IMR-90 (cell line): ENCODE results near the gene HSD17B11. TPM values are rescaled to one million over a fixed set of nuclear protein-coding genes. Genes with fewer than 3 reads are reported as not detected.

Source experiments
- ATAC-seq: fragments of 200-7000 bp; cut with Tn5 transposase; 2 replicates; pipeline ENCODE4 v1.9.1; 2020; ENCODE audit warnings: low read depth, mild to moderate bottlenecking, moderate library complexity
- BruUV-seq: library from RNA; stranded (reverse); fragments of 400-500 nt; replicated peaks from 2 replicates; lab custom pipeline; 2021; lab: Mats Ljungman, UMichigan
- CTCF ChIA-PET: fragments of 300-600 bp; formaldehyde crosslinking; extraction: SDS; loops from one replicate; lab custom pipeline; 2021; ENCODE audit warnings: antibody characterized with exemption; lab: Yijun Ruan, JAX
- POLR2A ChIA-PET: fragments of 300-600 bp; sonication (Branson Sonifier 250); formaldehyde crosslinking; loops from one replicate; lab custom pipeline; 2022; ENCODE audit warnings: antibody characterized with exemption; ENCODE audit not compliant: unreplicated experiment; lab: Charles Lee
- DNase-seq: peaks from one replicate; pipeline ENCODE4 v3.0.0; 2013
- H2AFZ ChIP-seq: replicated peaks from 2 replicates; pipeline ENCODE3; 2013; ENCODE audit warnings: low read length, mild to moderate bottlenecking; ENCODE audit not compliant: poor library complexity
- H2AK5ac ChIP-seq: 2 replicates; pipeline ENCODE4 v1.6.1; 2013; ENCODE audit warnings: low read depth, low read length, inconsistent platforms
- H2AK9ac ChIP-seq: replicated peaks from 2 replicates; pipeline ENCODE3; 2013; ENCODE audit warnings: mild to moderate bottlenecking, low read depth, low read length, moderate library complexity; ENCODE audit not compliant: poor library complexity
- H2BK120ac ChIP-seq: 2 replicates; pipeline ENCODE4 v1.6.1; 2013; ENCODE audit warnings: low read depth, low read length, inconsistent platforms
- H2BK15ac ChIP-seq: 3 replicates; pipeline ENCODE4 v1.6.1; 2013; ENCODE audit warnings: low read depth, low read length, inconsistent platforms
- H2BK20ac ChIP-seq: 2 replicates; pipeline ENCODE4 v1.6.1; 2013; ENCODE audit warnings: low read depth, mild to moderate bottlenecking, inconsistent platforms, low read length, moderate library complexity
- H2BK5ac ChIP-seq: 2 replicates; pipeline ENCODE4 v1.6.1; 2013; ENCODE audit warnings: mild to moderate bottlenecking, low read depth, low read length, inconsistent platforms; ENCODE audit not compliant: poor library complexity, severe bottlenecking
- H3K14ac ChIP-seq: replicated peaks from 2 replicates; pipeline ENCODE4 v1.6.1; 2013; ENCODE audit warnings: low read depth, low read length, inconsistent platforms
- H3K18ac ChIP-seq: 2 replicates; pipeline ENCODE4 v1.6.1; 2013; ENCODE audit warnings: low read depth, low read length, control low read depth
- H3K23ac ChIP-seq: 2 replicates; pipeline ENCODE4 v1.6.1; 2013; ENCODE audit warnings: low read depth, low read length, inconsistent platforms
- H3K27ac ChIP-seq: 2 replicates; pipeline ENCODE4 v1.5.1; 2013; ENCODE audit warnings: mild to moderate bottlenecking, control low read depth, low read length; ENCODE audit not compliant: insufficient read depth
- H3K27me3 ChIP-seq: 2 replicates; pipeline ENCODE4 v1.6.1; 2013; ENCODE audit warnings: low read length; ENCODE audit not compliant: control insufficient read depth, insufficient read depth
- H3K36me3 ChIP-seq: 2 replicates; pipeline ENCODE4 v1.6.1; 2013; ENCODE audit warnings: low read length, mixed read lengths; ENCODE audit not compliant: control insufficient read depth, insufficient read depth
- H3K4ac ChIP-seq: 2 replicates; pipeline ENCODE4 v1.6.1; 2013; ENCODE audit warnings: low read depth, low read length, inconsistent platforms
- H3K4me1 ChIP-seq: 2 replicates; pipeline ENCODE4 v1.6.1; 2013; ENCODE audit warnings: low read length, mixed read lengths; ENCODE audit not compliant: control insufficient read depth, insufficient read depth
- H3K4me2 ChIP-seq: 2 replicates; pipeline ENCODE4 v1.6.1; 2013; ENCODE audit warnings: low read depth, mild to moderate bottlenecking, control low read depth, low read length, moderate library complexity
- H3K4me3 ChIP-seq: 2 replicates; pipeline ENCODE4 v1.5.1; 2013; ENCODE audit warnings: low read depth, mild to moderate bottlenecking, control low read depth, low read length, moderate library complexity; ENCODE audit not compliant: insufficient read depth
- H3K56ac ChIP-seq: 2 replicates; pipeline ENCODE4 v1.6.1; 2013; ENCODE audit warnings: low read length, inconsistent platforms; ENCODE audit not compliant: insufficient read depth; ENCODE audit errors: extremely low read depth
- H3K79me1 ChIP-seq, 2 experiments: 2 replicates each; pipeline ENCODE4 v1.6.1; 2013; ENCODE audit warnings: low read length in 2 of 2, inconsistent platforms in 1 of 2, low read depth in 1 of 2
- H3K9ac ChIP-seq: 2 replicates; pipeline ENCODE4 v1.6.1; 2013; ENCODE audit warnings: low read depth, low read length, control low read depth
- H3K9me1 ChIP-seq: 2 replicates; pipeline ENCODE4 v1.6.1; 2013; ENCODE audit warnings: low read length, inconsistent platforms; ENCODE audit not compliant: insufficient read depth
- H3K9me3 ChIP-seq: 2 replicates; pipeline ENCODE4 v1.6.1; 2013; ENCODE audit warnings: low read length; ENCODE audit not compliant: control insufficient read depth, insufficient read depth
- H4K20me1 ChIP-seq: 2 replicates; pipeline ENCODE4 v1.6.1; 2013; ENCODE audit warnings: low read length, inconsistent platforms; ENCODE audit not compliant: insufficient read depth
- H4K5ac ChIP-seq: 2 replicates; pipeline ENCODE4 v1.6.1; 2013; ENCODE audit warnings: mild to moderate bottlenecking, low read depth, low read length, control low read depth
- H4K8ac ChIP-seq, 2 experiments: 2 replicates each; pipeline ENCODE4 v1.6.1; 2013; ENCODE audit warnings: low read depth in 2 of 2, low read length in 2 of 2, control low read depth in 1 of 2, inconsistent platforms in 1 of 2
- H4K91ac ChIP-seq: 2 replicates; pipeline ENCODE4 v1.6.1; 2013; ENCODE audit warnings: low read depth, low read length, inconsistent platforms; ENCODE audit not compliant: insufficient read depth
- BHLHE40 ChIP-seq: fragments of 150-350 bp; IDR thresholded peaks from 2 replicates; pipeline ENCODE4 v1.6.1; 2016; ENCODE audit warnings: mild to moderate bottlenecking, low read depth, low read length
- MXI1 ChIP-seq: IDR thresholded peaks from 2 replicates; pipeline ENCODE4 v1.6.1; 2012; ENCODE audit warnings: low read depth, mild to moderate bottlenecking, low read length, moderate library complexity, borderline replicate concordance
- USF2 ChIP-seq: fragments of 150-350 bp; IDR thresholded peaks from 2 replicates; pipeline ENCODE4 v1.6.1; 2017; ENCODE audit warnings: mild to moderate bottlenecking, antibody characterized with exemption, low read length, low read depth
- WGBS, 2 experiments: methylation state at CpG; one replicate each; pipeline versions ENCODE4 v1.1.5 to v1.1.7; 2013; ENCODE audit warnings: missing lambda C conversion rate in 2 of 2; ENCODE audit not compliant: insufficient read length in 1 of 2; ENCODE audit errors: extremely low coverage in 2 of 2; 5-methylcytosine and 5-hydroxymethylcytosine counted together
- dilution Hi-C: fragments of 300-500 bp; cut with HindIII; formaldehyde crosslinking; loops from one replicate; pipeline ENCODE4 v1.14.3; 2018; ENCODE audit warnings: low sequenced_read_pairs; ENCODE audit not compliant: unreplicated experiment
- in situ Hi-C: fragments of 300-500 bp; cut with MboI; formaldehyde crosslinking; loops from 3 replicates; pipeline ENCODE4 v1.14.3; 2019; ENCODE audit warnings: low sequenced_read_pairs, inconsistent platforms, mixed read lengths
- intact Hi-C: fragments of 100-400 bp; cut with micrococcal nuclease; formaldehyde crosslinking; loops from 2 replicates; pipeline ENCODE4 v1.10.0; 2022
- polyA plus RNA-seq, 3 experiments: library from polyadenylated mRNA; depleted of rRNA; stranded (reverse); fragments of >200 nt; gene quantifications; 2 replicates each; pipeline ENCODE4 v1.2.3, GENCODE V29; 2012; ENCODE audit warnings: low replicate concordance in 1 of 3
- total RNA-seq: library from RNA; depleted of rRNA; stranded (reverse); fragments of >200 nt; gene quantifications from 2 replicates; pipeline ENCODE4 v1.2.3, GENCODE V29; 2012

HSD17B11 gene
- total and polyA plus RNA-seq, 2 of the 4 experiments (the other 2 are of a cell fraction), result 11.3 to 12.0 TPM

- Histone ChIP-seq H3K56ac (no peak overlapping the region), H3K79me1 (peaks cover 22 to 44% of the 10 kb centered on the region in 2 experiments), H2BK15ac (no peak overlapping the region), H2BK5ac (no peak overlapping the region), H3K14ac (no peak overlapping the region), H3K9me1 (no peaks in the 10 kb centered on the region; the same call in 1 of the 2 replicates), H3K27me3 (no peaks in the 10 kb centered on the region), H3K4ac (no peak overlapping the region), H4K20me1 (peaks cover 7% of the 10 kb centered on the region; the same call in 1 of the 2 replicates), H3K36me3 (no peaks in the 10 kb centered on the region), H3K27ac (no peak overlapping the region), H3K9ac (no peak overlapping the region), H3K18ac (no peak overlapping the region), H2BK120ac (no peak overlapping the region), H4K8ac (no peak overlapping the region), H3K4me1 (peaks cover 2% of the 10 kb centered on the region; the same call in 1 of the 2 replicates), H4K5ac (no peak overlapping the region), H2AK9ac (no peak overlapping the region), H2AFZ (no peak overlapping the region), H2BK20ac (no peak overlapping the region), H3K9me3 (no peaks in the 10 kb centered on the region), H3K4me3 (no peak overlapping the region), H3K23ac (no peak overlapping the region), H4K91ac (no peak overlapping the region), H2AK5ac (no peak overlapping the region), H3K4me2 (no peak overlapping the region)
- dilution Hi-C loops, result no loop called here
- TF ChIP-seq BHLHE40 (no peak), USF2 (no peak), MXI1 (no peak)
- no TSS peak for BruUV-seq
- ATAC-seq (no peak), DNase-seq (no peak)
- CTCF ChIA-PET, result interaction anchor here (0.6 kb wide), 1 partner anchor 182 kb away, joined by 4 read pairs; no protein-coding TSS in a partner anchor
- POLR2A ChIA-PET, result no interaction called here
- intact Hi-C loops, result no loop called here
- in situ Hi-C loops, result no loop called here
- WGBS, 2 experiments, result no CpG with 5 or more reads among the region's 1 CpG
These were observed 36.5 kb upstream of the HSD17B11 start for GRCh38 chr4:87427518-87427868.
